ENCODE measurements around the gene FBN3.

The FBN3 gene

GRCh38 chr19:8087876-8088275 lies 61.5 kb downstream of the FBN3 start:
- FAIRE-seq, result no peak

DNA sequence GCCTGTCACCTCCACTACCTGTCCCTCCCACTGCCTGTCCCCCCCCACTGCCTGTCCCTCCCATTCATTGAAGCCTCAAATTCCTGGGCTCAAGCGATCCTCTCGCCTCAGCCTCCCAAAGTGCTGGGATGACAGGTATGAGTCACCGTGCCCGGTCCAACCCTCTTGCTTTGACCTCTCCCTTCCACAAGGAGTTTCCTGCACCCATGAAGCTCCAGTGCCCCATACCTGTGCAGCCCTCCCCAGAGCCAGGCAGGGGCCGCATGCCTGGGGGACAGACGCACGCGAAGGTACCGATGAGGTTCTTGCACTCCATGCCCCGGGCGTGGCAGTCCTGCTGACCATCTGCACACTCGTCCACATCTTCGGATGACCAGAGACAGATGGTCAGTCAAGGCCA lies 62.5 kb downstream of the FBN3 start:
- FAIRE-seq, result no peak

GRCh38 chr19:8085598-8086408 lies 63.6 kb downstream of the FBN3 start:
- FAIRE-seq, result no peak

- FAIRE-seq, result no peak
Observed at GRCh38 chr19:8084152-8084551, 65.2 kb downstream of the FBN3 start.

DNA sequence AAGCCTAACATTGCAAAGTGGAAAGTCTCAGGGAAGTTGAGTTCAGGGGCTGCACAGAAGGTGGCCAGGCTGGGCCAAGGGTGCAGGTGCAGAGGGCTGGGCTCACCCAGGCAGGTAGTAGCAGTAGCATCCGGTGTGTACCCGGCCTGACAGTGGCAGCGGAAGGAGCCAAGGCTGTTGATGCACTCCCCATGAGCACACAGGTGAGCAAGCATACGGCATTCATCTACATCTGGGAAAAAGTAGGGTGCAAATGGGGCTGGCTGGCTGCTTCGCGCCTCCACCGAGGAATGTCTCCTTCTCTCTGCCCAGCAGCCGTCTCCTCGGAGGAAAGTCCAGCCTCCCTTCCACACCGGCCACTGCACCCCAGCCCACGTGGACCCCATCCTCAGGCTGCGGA lies 66.3 kb downstream of the FBN3 start:
- no peak for FAIRE-seq

- FAIRE-seq, result no peak
Observed at GRCh38 chr19:8081569-8082550, 67.5 kb downstream of the FBN3 start.

- FAIRE-seq, result no peak
Observed at GRCh38 chr19:8080832-8081231, 68.6 kb downstream of the FBN3 start.

GRCh38 chr19:8079988-8080387 lies 69.4 kb downstream of the FBN3 start:
- no peak for FAIRE-seq

- no peak for FAIRE-seq
Observed at GRCh38 chr19:8075158-8076074, 74.0 kb downstream of the FBN3 start.

DNA sequence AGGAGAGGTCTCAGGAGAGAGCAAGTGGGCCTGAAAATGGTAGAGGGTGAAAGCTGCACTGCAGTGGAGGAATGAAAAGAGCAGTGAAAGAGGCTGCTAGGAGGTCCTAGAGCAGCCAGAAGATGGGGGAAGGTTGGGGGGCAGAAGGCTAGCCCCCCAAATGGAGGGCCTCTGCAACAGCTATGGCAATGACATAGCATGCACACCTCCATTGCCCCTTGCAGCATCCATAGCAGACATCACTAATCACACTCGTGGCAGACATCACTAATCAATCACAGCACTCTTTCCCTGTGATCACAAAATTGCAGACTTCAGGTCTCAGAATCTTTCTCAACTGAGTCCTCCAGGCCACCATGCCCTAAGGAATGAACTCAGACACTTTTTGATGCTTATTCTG lies 74.9 kb downstream of the FBN3 start:
- FAIRE-seq, result no peak

GRCh38 chr19:8071912-8072311 lies 77.5 kb downstream of the FBN3 start:
- FAIRE-seq, result no peak

DNA sequence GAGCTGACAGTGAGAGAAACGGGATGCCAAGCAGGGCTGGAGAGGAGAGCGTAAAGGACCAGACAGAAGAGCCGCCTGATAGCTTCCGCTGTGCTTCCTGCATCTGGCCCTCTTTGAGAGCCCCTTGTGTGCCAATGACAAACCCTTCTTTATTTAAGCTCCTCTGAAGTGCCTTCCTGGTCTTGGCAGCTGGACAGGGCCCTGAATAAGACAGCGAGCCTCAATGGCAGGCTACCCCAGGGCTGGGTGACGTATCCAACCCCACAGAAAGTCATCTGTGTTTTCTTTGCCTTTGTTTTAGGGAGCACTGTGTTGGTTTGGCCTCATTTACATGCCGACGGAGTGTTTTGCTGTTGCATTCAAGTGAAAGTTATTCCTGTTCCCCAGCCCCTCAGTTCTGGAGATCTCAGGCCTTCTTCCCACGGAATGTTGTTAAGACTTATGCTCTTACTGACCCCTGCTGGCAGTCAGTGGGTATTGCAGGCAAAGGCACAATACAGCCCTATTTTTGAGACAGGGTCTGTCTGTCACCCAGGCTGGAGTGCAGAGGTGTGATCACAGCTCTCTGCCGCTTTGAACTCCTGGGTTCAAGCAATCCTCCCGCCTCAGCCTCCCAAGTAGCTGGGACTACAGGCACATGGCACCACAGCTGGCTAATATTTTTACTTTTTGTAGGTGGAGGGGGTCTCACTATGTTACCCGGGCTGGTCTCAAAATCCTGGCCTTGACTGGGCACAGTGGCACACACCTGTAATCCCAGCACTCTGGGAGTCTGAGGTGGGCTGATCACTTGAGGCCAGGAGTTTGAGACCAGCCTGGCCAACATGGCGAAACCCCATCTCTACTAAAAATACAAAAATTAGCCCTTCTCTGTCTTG lies 80.1 kb downstream of the FBN3 start:
- FAIRE-seq, result no peak

DNA sequence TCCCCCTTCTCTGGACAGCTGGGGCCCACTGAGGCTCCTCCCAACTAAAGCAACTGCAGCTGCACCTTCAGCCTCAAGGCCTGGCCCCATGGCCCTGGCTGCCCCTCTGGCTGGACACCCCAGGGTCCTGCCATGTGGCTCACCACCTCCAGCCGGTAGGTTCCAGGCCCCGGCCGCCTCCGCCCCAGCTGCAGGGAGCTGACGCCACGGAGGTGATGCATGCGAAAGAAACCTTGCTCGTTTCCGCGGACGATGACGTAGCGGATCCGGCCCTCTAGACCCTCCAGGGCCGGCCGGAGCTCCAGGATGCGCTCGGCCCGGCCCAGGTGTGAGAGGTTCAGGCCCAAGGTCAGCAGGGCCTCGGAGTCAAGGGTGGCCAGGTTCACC lies 83.5 kb downstream of the FBN3 start:
- no peak for FAIRE-seq

- no peak for FAIRE-seq
Observed at GRCh38 chr19:8064911-8065874, 84.2 kb downstream of the FBN3 start.

- no peak for FAIRE-seq
Observed at GRCh38 chr19:8057545-8058270, 91.7 kb downstream of the FBN3 start.

DNA sequence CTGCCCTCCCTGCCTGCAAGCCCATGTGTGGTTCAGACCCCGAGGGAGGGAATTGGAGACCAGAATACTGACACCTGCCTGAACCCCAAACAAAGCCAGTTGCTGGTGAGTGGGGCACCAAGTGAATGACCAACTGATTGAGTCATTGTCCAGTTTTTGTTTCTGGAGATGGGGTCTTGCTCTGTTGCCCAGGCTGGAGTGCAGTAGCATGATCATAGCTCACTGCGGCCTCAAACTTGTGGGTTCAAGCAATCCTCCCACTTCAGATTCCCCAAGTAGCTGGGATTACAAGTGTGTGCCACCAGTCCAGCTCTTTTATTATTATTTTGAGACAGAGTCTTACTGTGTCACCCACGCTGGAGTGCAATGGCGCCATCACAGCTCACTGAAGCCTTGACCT lies 92.9 kb downstream of the FBN3 start:
- no peak for FAIRE-seq

- no peak for FAIRE-seq
Observed at GRCh38 chr19:8054169-8054568, 95.2 kb downstream of the FBN3 start.

- FAIRE-seq, result no peak
Observed at GRCh38 chr19:8052464-8052859, 96.9 kb downstream of the FBN3 start, which contains the start of gene CCL25. Gene CCL25 (plus strand): TSS chr19:8052760. CDS start chr19:8053050, 290 bp downstream.

DNA sequence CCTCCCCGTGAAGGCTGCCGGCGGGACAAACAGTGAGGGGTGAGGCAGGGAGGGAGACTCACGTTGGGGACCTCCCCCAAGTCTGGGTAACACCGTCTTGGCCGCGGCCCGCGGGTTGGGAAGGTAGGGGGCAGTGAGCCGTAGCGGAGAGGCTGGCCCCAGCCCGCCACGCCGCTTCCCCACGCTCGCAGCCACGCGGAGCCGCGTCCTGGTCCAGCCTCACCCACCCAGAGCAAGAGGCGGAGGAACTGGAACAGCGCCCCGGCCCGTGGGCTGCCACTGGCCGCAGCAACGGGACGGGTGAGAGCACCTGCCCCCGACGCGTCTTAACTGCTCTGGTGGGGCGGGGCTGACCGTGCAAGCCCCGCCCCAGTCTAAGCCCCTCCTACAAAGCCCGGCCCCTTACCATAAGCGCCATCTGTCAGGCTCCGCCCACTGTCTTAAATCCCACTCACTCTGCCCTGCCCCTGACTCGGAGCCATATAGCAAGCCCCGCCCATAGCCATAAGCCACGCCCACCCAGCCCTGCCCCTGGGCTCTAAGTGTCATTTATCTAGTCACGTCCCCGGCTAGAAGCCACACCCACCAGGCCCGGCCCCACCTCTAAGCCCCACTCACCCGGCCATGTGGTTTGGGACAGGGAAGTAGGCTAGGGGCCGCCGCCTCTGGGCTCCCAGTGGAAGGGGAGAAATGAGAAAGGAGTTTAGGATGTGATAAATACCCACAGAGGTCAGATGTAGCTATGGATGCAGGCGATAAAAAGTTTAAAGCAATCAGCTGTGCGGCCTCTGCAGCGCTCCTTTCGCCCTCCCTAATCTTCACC lies 98.9 kb downstream of the FBN3 start:
- no peak for FAIRE-seq
